ENCODE data around the gene ADGRL4.

DNA sequence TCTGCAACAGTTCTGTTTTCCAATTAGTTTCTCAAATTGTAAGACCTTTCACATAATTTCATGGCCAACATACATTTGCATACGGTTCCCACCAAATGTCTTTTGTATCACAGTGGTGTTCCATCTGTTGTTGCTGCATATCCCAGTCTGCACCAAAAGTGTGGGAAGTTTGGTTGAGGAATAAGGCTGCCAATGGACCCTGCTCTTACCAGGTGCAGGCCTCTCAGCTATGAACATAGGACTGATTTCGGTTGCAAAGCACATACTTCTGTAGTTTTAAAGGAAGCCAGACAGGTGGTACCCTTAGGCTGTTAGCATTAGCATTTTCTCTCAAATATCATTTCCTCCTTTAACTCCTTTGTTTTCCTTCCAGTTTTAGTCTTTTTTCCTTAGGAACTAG, 33.8 kb downstream of the ADGRL4 start:
- TF ChIP-seq POLR2AphosphoS5 (IDR thresholded peaks at IDR 0.05; ENCODE audit: low read depth, low read length): no peak
- TF ChIP-seq POLR2A (IDR thresholded peaks at IDR 0.05; ENCODE audit: low read depth, low read length): no peak
- TF ChIP-seq TAF1 (IDR thresholded peaks at IDR 0.05; ENCODE audit: borderline replicate concordance, low read depth, low read length): no peak
